ENCODE data around the gene VSIG8. TPM values are rescaled to one million over a fixed set of nuclear protein-coding genes. Genes with fewer than 3 reads are reported as not detected.
A peak's percentile ranks its signal among the peaks of the same experiment; 100 is the strongest.

VSIG8 gene
- total RNA-seq, 2 experiments from 2014 or later: 0.11 TPM; not detected in 1

DNA sequence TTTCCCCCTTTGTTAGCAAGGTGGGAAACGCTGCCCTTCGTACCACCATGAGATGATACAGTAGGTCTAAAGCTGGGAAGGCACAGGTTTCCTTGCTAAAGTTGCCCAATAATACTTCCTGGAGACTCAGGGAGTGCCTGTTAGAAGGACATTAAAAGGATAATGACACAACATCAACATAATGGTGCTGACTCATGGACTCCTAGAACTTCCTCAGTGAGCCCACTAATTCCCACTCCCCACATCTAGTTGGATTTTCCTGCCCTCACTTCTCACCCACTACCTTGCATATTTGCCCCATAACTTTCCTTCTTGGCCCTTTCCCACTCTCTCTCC is 20.0 kb upstream of the VSIG8 start:
- H3K4me1 Mint-ChIP-seq: no peaks in the 10 kb centered on the region
- H3K36me3 Mint-ChIP-seq (ENCODE audit: low read depth): no peaks in the 10 kb centered on the region
- H3K27ac Mint-ChIP-seq: no peak overlapping the region
- intact Hi-C loops (cut with DNase I, micrococcal nuclease): no loop called here
- CTCF ChIA-PET: no interaction called here
- ATAC-seq (no peak), DNase-seq (no peak)
- H3K27me3 Mint-ChIP-seq: no peaks in the 10 kb centered on the region
- no peaks in the 10 kb centered on the region for H3K9me3 Mint-ChIP-seq (ENCODE audit: low read depth)
- H3K4me3 Mint-ChIP-seq: no peak overlapping the region
- POLR2A ChIA-PET: no interaction called here

DNA sequence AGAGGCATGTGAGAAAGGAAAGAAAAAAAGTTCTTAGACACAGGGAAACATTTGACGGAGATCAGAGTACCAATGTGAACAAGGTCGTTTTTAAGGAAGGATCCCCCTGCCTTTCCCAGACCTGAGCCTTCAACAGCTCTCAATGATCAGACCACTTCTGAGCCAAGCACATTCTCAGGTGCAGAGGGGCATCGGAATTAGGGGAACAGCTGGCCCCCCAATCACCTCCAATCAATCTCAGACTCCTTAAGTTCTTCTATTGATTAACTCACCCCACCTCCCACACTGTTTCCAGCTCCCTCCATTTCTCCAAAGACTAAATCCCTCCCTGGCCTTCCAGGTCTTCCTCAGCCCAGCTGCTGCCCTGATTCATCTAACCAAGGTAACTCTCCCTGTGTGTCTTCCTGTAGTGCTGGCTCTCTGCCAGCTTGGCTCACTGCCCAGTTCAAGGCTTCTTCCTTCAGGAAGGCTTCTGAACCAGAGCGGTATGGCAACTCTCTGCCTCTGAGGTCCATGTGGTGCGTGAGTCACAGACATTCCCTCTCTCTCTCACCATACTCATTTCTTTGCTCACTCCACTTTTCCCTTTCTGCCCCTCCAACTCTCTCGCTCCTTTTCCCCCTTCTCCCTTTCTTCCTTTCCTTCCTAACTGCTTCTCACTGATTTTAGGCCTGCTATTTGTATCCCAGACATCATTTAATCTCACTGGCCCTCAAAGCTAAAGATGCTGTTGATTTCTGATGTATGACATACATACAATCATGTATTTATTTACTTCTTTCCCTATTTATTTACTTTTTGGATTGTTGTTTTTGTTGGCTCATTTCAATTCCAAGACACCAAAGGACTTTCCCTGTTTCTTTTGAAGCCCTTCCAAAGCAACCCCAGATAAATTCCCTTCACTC is 19.4 kb upstream of the VSIG8 start:
- Mint-ChIP-seq H3K27me3 (no peaks in the 10 kb centered on the region), H3K9me3 (ENCODE audit: low read depth) (no peaks in the 10 kb centered on the region), H3K4me1 (no peaks in the 10 kb centered on the region), H3K4me3 (no peak overlapping the region), H3K36me3 (ENCODE audit: low read depth) (no peaks in the 10 kb centered on the region), H3K27ac (no peak overlapping the region)
- ATAC-seq (no peak), DNase-seq (peak; percentile 53)
- intact Hi-C loops (cut with DNase I, micrococcal nuclease): no loop called here
- POLR2A ChIA-PET: no interaction called here
- CTCF ChIA-PET: interaction anchor here (0.6 to 1.8 kb wide), 4 partner anchors 9 to 1861 kb away, joined by 3 to 5 read pairs (median 4); no protein-coding TSS in a partner anchor

DNA sequence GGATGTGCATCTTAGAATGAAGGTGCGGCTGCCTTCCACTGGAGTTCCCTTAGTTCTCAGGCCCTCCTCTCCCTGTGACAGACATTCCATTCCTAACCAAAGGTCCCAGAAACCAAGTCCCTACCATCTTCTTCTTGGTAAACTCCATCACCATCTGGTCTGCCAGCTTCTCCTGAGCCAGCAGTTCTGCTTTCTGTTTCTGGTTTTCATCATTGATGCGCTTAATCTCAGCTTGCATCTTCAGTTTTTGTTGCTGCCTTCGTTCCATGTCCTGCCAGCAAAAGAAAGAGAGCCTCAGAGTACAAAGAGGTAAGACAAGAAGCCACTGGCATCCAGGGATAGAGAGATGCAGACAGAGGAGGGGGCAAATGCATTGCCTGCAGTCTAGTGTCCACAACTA is 18.0 kb upstream of the VSIG8 start:
- H3K9me3 Mint-ChIP-seq (ENCODE audit: low read depth): no peaks in the 10 kb centered on the region
- no peak overlapping the region for H3K27ac Mint-ChIP-seq
- ATAC-seq (no peak), DNase-seq (no peak)
- CTCF ChIA-PET: interaction anchor here (1.1 to 2.1 kb wide), 4 partner anchors 9 to 127 kb away, joined by 3 to 12 read pairs (median 5); no protein-coding TSS in a partner anchor
- POLR2A ChIA-PET: no interaction called here
- intact Hi-C loops (cut with DNase I, micrococcal nuclease): no loop called here
- H3K27me3 Mint-ChIP-seq: no peaks in the 10 kb centered on the region
- no peaks in the 10 kb centered on the region for H3K4me1 Mint-ChIP-seq
- no peaks in the 10 kb centered on the region for H3K36me3 Mint-ChIP-seq (ENCODE audit: low read depth)
- no peak overlapping the region for H3K4me3 Mint-ChIP-seq

DNA sequence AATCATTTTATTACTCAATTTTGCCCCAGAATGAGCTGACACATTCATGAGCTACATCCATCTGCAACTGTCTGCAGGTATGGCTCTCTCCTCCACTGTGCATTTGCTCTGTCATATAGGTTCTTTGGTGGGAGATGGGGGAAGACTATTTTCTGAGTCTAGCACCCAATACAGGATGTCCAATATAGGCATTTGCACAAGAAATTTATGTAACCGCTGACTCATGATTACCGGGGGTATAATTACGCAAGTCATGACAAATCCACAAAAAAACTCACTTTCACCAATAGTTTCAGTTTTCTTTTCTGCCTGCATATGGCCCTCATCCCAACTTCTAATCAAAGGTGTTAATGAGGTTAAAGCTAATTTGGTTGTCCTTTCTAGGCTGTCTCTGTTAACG is 17.5 kb upstream of the VSIG8 start:
- H3K36me3 Mint-ChIP-seq (ENCODE audit: low read depth): no peaks in the 10 kb centered on the region
- no peaks in the 10 kb centered on the region for H3K27me3 Mint-ChIP-seq
- no peak overlapping the region for H3K4me3 Mint-ChIP-seq
- no peaks in the 10 kb centered on the region for H3K9me3 Mint-ChIP-seq (ENCODE audit: low read depth)
- CTCF ChIA-PET: interaction anchor here (0.6 to 2.1 kb wide), 4 partner anchors 8 to 80 kb away, joined by 3 to 12 read pairs (median 5); no protein-coding TSS in a partner anchor
- ATAC-seq: no peak
- H3K27ac Mint-ChIP-seq: no peak overlapping the region
- POLR2A ChIA-PET: no interaction called here
- no peak for DNase-seq
- H3K4me1 Mint-ChIP-seq: no peaks in the 10 kb centered on the region
- intact Hi-C loops (cut with DNase I, micrococcal nuclease): no loop called here

DNA sequence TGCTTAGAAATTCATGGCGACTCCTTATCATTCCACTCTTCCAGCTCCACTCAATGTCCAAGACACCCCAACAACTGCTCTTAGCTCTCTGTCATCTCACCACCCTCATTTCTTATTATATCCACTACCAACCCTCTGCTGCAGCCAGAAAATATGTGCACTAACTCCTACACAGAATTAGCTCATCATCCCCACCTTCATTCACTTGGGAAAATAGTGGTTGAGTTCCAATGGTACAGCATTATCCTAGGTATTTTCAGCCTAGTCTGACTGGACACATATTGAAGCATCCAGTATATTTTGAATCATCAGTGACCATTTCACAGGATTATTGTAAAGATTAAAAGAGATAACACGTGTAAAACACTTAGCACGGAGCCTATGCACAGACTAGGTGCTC is 16.7 kb upstream of the VSIG8 start:
- ATAC-seq (no peak), DNase-seq (no peak)
- Mint-ChIP-seq H3K4me3 (no peak overlapping the region), H3K4me1 (no peaks in the 10 kb centered on the region), H3K27me3 (no peaks in the 10 kb centered on the region), H3K9me3 (ENCODE audit: low read depth) (no peaks in the 10 kb centered on the region), H3K36me3 (ENCODE audit: low read depth) (no peaks in the 10 kb centered on the region), H3K27ac (no peak overlapping the region)
- CTCF ChIA-PET: interaction anchor here (1.1 to 2.1 kb wide), 3 partner anchors 12 to 80 kb away, joined by 3 to 12 read pairs (median 5); no protein-coding TSS in a partner anchor
- intact Hi-C loops (cut with DNase I, micrococcal nuclease): no loop called here
- POLR2A ChIA-PET: no interaction called here

DNA sequence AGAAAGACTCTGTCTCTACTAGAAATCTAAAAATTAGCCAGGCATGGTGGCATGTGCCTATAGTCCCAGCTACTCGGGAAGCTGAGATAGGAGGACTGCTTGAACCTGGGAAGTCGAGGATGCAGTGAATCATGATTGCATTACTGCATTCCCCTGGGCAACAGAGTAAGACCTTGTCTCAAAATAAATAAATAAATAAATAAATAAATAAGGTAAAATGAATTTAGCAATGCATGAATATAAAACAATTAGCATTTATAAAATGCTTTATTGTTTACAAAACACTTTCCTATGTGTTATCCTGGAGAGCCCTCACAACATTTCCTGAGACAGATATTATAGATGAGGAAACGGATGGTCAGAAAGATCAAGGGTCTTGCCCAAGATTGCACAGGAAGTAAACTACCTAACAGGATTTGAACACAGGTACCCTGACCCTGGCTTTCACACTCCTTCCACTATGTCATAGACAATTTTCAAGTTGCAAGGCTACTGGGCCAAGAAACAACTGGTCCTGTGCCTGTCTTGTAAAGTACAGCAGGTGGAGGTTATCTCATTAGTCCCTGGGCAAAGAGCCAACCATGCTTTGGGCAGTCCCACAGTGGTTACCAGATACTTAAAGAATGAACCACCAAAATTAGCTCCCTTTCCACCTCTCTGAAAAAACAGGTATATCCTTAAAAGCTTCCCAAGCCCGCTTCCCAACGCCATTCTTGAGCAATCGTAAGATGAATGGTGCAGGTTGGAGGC is 15.4 kb upstream of the VSIG8 start:
- no peak overlapping the region for H3K27ac Mint-ChIP-seq

DNA sequence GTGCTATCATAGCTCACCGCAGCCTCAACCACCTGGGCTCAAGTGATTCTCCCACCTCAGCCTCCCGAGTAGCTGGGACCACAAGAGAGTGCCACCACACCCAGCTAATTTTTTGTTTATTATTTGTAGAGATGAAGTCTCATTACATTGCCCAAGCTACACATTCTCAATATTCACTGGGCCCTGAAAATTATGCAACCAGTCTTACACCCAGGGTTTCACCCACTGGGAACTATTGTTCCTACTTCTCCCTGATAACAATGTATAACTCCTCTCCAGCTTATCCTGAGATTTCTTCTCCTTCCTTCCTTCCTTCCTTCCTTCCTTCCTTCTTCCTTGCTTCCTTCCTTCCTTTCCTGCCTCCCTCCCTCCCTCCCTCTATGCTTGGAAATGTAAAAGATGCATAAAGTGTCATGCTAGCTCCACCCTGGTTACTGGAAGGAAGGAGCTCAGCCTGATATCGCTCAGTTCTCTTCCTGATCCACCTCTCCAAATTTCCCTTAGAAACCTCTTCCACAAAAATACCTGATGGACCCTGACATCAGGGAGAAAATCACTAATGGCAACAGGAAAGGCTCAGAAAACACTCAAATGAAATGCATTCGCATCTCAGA is 11.2 kb upstream of the VSIG8 start:
- no peak overlapping the region for H3K4me3 Mint-ChIP-seq
- no peaks in the 10 kb centered on the region for H3K4me1 Mint-ChIP-seq
- intact Hi-C loops (cut with DNase I, micrococcal nuclease): no loop called here
- ChIA-PET CTCF (interaction anchor here (0.5 to 2.8 kb wide), 6 partner anchors 9 to 134 kb away, joined by 3 to 12 read pairs (median 4); no protein-coding TSS in a partner anchor), POLR2A (interaction anchor here (0.6 kb wide), 1 partner anchor 47 kb away, joined by 3 read pairs; the partner anchor contains the start of gene SLAMF8)
- H3K27ac Mint-ChIP-seq: no peak overlapping the region
- H3K9me3 Mint-ChIP-seq (ENCODE audit: low read depth): no peaks in the 10 kb centered on the region
- H3K36me3 Mint-ChIP-seq (ENCODE audit: low read depth): no peaks in the 10 kb centered on the region
- peaks cover 3% of the 10 kb centered on the region for H3K27me3 Mint-ChIP-seq
- no peak for DNase-seq
- no peak for ATAC-seq

More for the DNA sequence above, 15.4 kb upstream of the VSIG8 start:
- POLR2A ChIA-PET: no interaction called here
- H3K27me3 Mint-ChIP-seq: no peaks in the 10 kb centered on the region
- H3K4me3 Mint-ChIP-seq: no peak overlapping the region
- intact Hi-C loops (cut with DNase I, micrococcal nuclease): no loop called here
- ATAC-seq (no peak), DNase-seq (no peak)
- no peaks in the 10 kb centered on the region for H3K4me1 Mint-ChIP-seq
- CTCF ChIA-PET: interaction anchor here (1.8 kb wide), 1 partner anchor 13 kb away, joined by 3 read pairs; no protein-coding TSS in a partner anchor
- no peaks in the 10 kb centered on the region for H3K9me3 Mint-ChIP-seq (ENCODE audit: low read depth)
- H3K36me3 Mint-ChIP-seq (ENCODE audit: low read depth): no peaks in the 10 kb centered on the region

DNA sequence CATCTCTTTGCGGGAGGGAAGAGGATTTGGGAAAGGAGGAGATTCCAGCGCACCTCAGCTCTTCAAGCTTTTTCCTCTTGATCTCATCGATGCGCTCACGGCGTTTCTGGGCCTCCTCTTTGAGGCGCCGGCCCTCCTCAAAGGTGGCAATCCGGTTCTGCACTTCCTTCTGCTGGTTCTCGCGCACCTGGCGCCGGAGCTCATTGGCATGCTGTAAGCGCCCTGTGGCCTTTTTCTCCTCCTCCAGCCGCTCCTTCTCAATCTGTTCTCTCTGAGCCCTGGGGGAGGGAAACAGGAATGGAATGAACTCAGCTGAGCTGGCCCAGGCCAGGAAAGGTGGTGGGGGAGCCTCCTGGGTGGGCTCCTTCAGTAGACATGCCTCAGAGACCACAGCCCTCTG is 10.4 kb upstream of the VSIG8 start:
- H3K27ac Mint-ChIP-seq: no peak overlapping the region
- intact Hi-C loops (cut with DNase I, micrococcal nuclease): no loop called here
- no peaks in the 10 kb centered on the region for H3K4me1 Mint-ChIP-seq
- no peak overlapping the region for H3K4me3 Mint-ChIP-seq
- H3K9me3 Mint-ChIP-seq (ENCODE audit: low read depth): no peaks in the 10 kb centered on the region
- peaks cover 3% of the 10 kb centered on the region for H3K27me3 Mint-ChIP-seq
- ChIA-PET CTCF (interaction anchor here (0.5 to 2.8 kb wide), 5 partner anchors 17 to 134 kb away, joined by 3 to 12 read pairs (median 5); no protein-coding TSS in a partner anchor), POLR2A (no interaction called here)
- no peaks in the 10 kb centered on the region for H3K36me3 Mint-ChIP-seq (ENCODE audit: low read depth)
- ATAC-seq: no peak
- DNase-seq: no peak

DNA sequence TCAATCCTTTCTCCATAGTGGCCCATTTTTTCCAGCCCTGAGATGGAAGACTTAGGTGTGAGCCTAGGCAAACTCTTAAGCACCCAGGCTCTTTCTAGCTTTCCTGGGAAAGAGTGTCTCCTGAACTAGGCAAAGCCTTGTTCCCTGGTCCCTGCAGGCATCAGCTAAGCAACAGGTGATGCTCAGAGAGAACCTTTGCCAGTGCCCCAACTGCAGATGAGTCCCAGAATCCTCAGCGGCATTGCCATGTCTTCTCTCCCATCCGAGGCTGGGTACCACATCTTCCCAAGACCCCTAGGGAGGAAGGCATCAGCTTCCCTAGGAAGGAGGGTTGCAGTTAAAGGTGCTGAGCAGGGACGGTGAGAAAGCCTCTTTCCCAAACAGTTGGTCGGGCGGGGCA is 8.2 kb upstream of the VSIG8 start:
- CTCF ChIA-PET: interaction anchor here (0.7 to 1.5 kb wide), 4 partner anchors 10 to 26 kb away, joined by 3 to 5 read pairs (median 4); no protein-coding TSS in a partner anchor

DNA sequence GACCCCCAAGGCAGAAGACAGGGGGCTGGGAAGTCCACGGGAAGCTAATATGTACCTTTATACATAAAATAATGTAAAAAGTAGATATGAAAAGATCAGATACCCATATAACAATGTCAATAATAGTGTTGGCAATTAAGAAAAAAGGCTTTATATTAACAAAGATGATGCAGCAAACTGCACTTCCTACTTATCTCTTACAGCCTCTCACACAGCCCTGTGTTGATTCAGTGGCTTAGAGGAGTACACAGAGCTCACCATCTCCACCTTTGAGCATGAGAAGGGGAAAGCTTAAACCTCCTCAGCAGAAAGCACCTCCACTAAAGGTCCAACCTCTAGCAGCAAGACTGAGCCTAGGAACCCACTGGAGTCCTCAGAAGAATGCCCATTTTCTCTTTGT is 7.2 kb upstream of the VSIG8 start:
- H3K4me3 Mint-ChIP-seq: no peak overlapping the region
- intact Hi-C loops (cut with DNase I, micrococcal nuclease): no loop called here
- H3K4me1 Mint-ChIP-seq: peaks cover 12% of the 10 kb centered on the region
- ChIA-PET CTCF (no interaction called here), POLR2A (no interaction called here)
- H3K36me3 Mint-ChIP-seq (ENCODE audit: low read depth): no peaks in the 10 kb centered on the region
- ATAC-seq: no peak
- no peaks in the 10 kb centered on the region for H3K9me3 Mint-ChIP-seq (ENCODE audit: low read depth)
- H3K27me3 Mint-ChIP-seq: peaks cover 3% of the 10 kb centered on the region
- DNase-seq: no peak
- no peak overlapping the region for H3K27ac Mint-ChIP-seq

More for the DNA sequence above, 8.2 kb upstream of the VSIG8 start:
- Mint-ChIP-seq H3K27ac (no peak overlapping the region), H3K36me3 (ENCODE audit: low read depth) (no peaks in the 10 kb centered on the region), H3K27me3 (peaks cover 3% of the 10 kb centered on the region), H3K9me3 (ENCODE audit: low read depth) (no peaks in the 10 kb centered on the region), H3K4me1 (peaks cover 12% of the 10 kb centered on the region), H3K4me3 (no peak overlapping the region)
- POLR2A ChIA-PET: no interaction called here
- DNase-seq (no peak), ATAC-seq (no peak)
- intact Hi-C loops (cut with DNase I, micrococcal nuclease): no loop called here

DNA sequence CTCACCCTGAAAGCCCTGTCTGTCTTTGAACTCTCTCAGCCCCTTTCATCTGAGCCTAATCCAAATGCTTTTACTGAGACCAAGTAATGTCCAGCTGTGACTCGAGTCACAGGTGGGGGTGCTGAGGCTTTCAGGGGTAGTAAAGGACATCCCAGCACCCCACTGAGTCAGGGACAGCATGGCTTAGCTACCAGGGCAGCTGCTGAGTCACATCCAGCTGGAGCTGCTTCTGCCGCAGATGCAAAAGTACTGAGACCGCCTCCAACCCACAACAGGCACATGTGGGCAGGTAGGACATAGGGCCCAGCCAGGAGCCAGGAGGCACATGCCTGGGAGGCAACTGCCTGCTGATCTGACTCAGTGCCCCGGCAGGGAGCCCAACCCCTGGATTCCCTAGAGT is 6.7 kb upstream of the VSIG8 start:
- DNase-seq (peak; percentile 48), ATAC-seq (peak; percentile 84)
- H3K36me3 Mint-ChIP-seq (ENCODE audit: low read depth): no peaks in the 10 kb centered on the region
- H3K9me3 Mint-ChIP-seq (ENCODE audit: low read depth): no peaks in the 10 kb centered on the region
- no peak overlapping the region for H3K27ac Mint-ChIP-seq
- ChIA-PET CTCF (interaction anchor here (0.7 to 1.1 kb wide), 2 partner anchors 64 to 68 kb away, joined by 3 to 4 read pairs; no protein-coding TSS in a partner anchor), POLR2A (interaction anchor here (0.5 kb wide), 1 partner anchor 858 kb away, joined by 5 read pairs; no protein-coding TSS in a partner anchor)
- peaks cover 3% of the 10 kb centered on the region for H3K27me3 Mint-ChIP-seq
- no peak overlapping the region for H3K4me3 Mint-ChIP-seq
- peaks cover 12% of the 10 kb centered on the region for H3K4me1 Mint-ChIP-seq
- intact Hi-C loops (cut with DNase I, micrococcal nuclease): no loop called here
